RWPE2 (cell line): ENCODE results near the gene BRAF.
A peak's percentile ranks its signal among the peaks of the same experiment; 100 is the strongest.

Source experiments
- ATAC-seq: fragments of 200-7000 bp; cut with Tn5 transposase; 3 replicates; pipeline ENCODE4 v1.9.1; 2021; ENCODE audit warnings: low read depth
- DNase-seq: peaks from one replicate; pipeline ENCODE4 v3.0.0-alpha.2; 2020; ENCODE audit warnings: low spot score
- H3K27ac ChIP-seq: fragments of 450-650 bp; 2 replicates; pipeline ENCODE4 v1.5.1; 2017; ENCODE audit warnings: mild to moderate bottlenecking; ENCODE audit not compliant: poor library complexity, severe bottlenecking
- H3K27me3 ChIP-seq: fragments of 250-450 bp; sonication (Bioruptor Pico); 2 replicates; pipeline ENCODE4 v1.5.1; 2021; ENCODE audit warnings: mild to moderate bottlenecking, moderate library complexity; ENCODE audit not compliant: insufficient read depth, poor library complexity, severe bottlenecking
- H3K36me3 ChIP-seq: fragments of 250-450 bp; sonication (Bioruptor Pico); 2 replicates; pipeline ENCODE4 v1.5.1; 2020; ENCODE audit warnings: low read depth, mild to moderate bottlenecking, moderate library complexity
- H3K4me1 ChIP-seq: fragments of 250-450 bp; sonication (Bioruptor Pico); 2 replicates; pipeline ENCODE4 v1.5.1; 2021; ENCODE audit warnings: mild to moderate bottlenecking, moderate library complexity; ENCODE audit not compliant: insufficient read depth, poor library complexity, severe bottlenecking
- H3K4me3 ChIP-seq: fragments of 250-450 bp; sonication (Bioruptor Pico); 2 replicates; pipeline ENCODE4 v1.5.1; 2021; ENCODE audit warnings: mild to moderate bottlenecking, moderate library complexity; ENCODE audit not compliant: severe bottlenecking
- H3K9me3 ChIP-seq: fragments of 250-450 bp; sonication (Bioruptor Pico); 2 replicates; pipeline ENCODE4 v1.5.1; 2021; ENCODE audit warnings: mild to moderate bottlenecking, moderate library complexity; ENCODE audit not compliant: severe bottlenecking
- TF ChIP-seq, protein P1 (sequence below): fragments of 450-650 bp; IDR thresholded peaks from one replicate; pipeline ENCODE4 v1.5.1; 2017; ENCODE audit warnings: mild to moderate bottlenecking, moderate library complexity; ENCODE audit not compliant: poor library complexity, severe bottlenecking

Gene BRAF

GRCh38 chr7:140734729-140735128 lies 190.0 kb downstream of the BRAF start:
- TF ChIP-seq, protein P1, sequence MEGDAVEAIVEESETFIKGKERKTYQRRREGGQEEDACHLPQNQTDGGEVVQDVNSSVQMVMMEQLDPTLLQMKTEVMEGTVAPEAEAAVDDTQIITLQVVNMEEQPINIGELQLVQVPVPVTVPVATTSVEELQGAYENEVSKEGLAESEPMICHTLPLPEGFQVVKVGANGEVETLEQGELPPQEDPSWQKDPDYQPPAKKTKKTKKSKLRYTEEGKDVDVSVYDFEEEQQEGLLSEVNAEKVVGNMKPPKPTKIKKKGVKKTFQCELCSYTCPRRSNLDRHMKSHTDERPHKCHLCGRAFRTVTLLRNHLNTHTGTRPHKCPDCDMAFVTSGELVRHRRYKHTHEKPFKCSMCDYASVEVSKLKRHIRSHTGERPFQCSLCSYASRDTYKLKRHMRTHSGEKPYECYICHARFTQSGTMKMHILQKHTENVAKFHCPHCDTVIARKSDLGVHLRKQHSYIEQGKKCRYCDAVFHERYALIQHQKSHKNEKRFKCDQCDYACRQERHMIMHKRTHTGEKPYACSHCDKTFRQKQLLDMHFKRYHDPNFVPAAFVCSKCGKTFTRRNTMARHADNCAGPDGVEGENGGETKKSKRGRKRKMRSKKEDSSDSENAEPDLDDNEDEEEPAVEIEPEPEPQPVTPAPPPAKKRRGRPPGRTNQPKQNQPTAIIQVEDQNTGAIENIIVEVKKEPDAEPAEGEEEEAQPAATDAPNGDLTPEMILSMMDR, result no peak
- no peaks in the 10 kb centered on the region for H3K27me3 ChIP-seq
- H3K4me3 ChIP-seq, result no peak overlapping the region
- H3K4me1 ChIP-seq, result no peaks in the 10 kb centered on the region
- DNase-seq (no peak), ATAC-seq (no peak)
- no peaks in the 10 kb centered on the region for H3K9me3 ChIP-seq
- H3K27ac ChIP-seq, result no peak overlapping the region
- peaks cover 21% of the 10 kb centered on the region; the same call in 1 of the 2 replicates for H3K36me3 ChIP-seq

DNA sequence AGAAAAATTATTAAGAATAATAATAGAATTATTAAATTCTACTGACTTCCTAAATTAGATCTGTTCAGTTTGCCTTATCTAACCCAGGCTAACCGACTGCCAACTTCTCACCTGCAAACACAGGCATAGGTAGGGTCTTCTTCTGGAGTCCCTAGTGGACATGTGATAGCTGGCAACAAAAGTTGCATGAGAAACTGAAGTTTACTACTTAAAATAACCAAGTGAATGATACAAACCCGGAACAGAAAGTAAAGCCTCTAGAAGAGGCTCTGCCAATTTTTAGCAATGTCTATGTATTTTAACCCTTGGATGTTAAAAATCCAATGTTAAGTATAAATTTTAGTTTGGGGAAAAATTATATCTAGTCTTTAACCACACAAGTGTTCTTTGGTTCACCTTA lies 190.6 kb downstream of the BRAF start:
- DNase-seq (no peak), ATAC-seq (no peak)
- Histone ChIP-seq H3K27ac (no peak overlapping the region), H3K36me3 (peaks cover 15% of the 10 kb centered on the region; the same call in 1 of the 2 replicates), H3K4me1 (no peaks in the 10 kb centered on the region), H3K9me3 (no peaks in the 10 kb centered on the region), H3K4me3 (no peak overlapping the region), H3K27me3 (no peaks in the 10 kb centered on the region)
- TF ChIP-seq, protein P1, result no peak

GRCh38 chr7:140732416-140732815 lies 192.3 kb downstream of the BRAF start:
- H3K4me3 ChIP-seq, result no peak overlapping the region
- DNase-seq, result no peak
- H3K4me1 ChIP-seq, result no peaks in the 10 kb centered on the region
- H3K27ac ChIP-seq, result no peak overlapping the region
- peaks cover 12% of the 10 kb centered on the region; the same call in 1 of the 2 replicates for H3K36me3 ChIP-seq
- ATAC-seq, result no peak
- TF ChIP-seq, protein P1, result no peak
- no peaks in the 10 kb centered on the region for H3K9me3 ChIP-seq
- H3K27me3 ChIP-seq, result no peaks in the 10 kb centered on the region

- Histone ChIP-seq H3K9me3 (no peaks in the 10 kb centered on the region), H3K4me1 (no peaks in the 10 kb centered on the region), H3K27me3 (no peaks in the 10 kb centered on the region), H3K27ac (no peak overlapping the region), H3K36me3 (0 out of 2 replicates have a peak, but pooled peaks cover 3% of the 10 kb centered on the region), H3K4me3 (no peak overlapping the region)
- DNase-seq (no peak), ATAC-seq (0 out of 3 replicates have a peak, but pooled peaks have one; percentile 29)
- TF ChIP-seq, protein P1, result peak; percentile 59
Observed at GRCh38 chr7:140726281-140726680, 198.4 kb downstream of the BRAF start.

DNA sequence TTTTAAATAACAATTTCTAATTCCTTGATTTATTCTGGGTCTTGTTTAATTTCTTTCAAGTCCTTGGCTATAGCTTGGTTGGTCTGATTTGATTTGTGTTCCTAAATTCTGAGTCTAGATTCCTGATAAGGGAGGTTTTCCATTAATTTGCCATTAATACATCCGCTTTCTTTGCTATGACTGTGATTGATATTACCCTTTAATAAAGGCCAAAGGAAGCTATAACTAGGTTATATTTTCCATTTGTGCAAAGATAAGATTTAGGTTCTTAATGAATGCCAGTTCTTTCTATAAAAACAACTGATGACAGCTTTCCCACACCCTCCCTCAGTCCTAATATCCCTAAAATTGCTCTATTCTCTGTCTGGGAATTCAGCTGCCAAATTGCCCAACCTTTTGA lies 200.0 kb downstream of the BRAF start:
- Histone ChIP-seq H3K9me3 (no peaks in the 10 kb centered on the region), H3K27ac (no peak overlapping the region), H3K4me3 (no peak overlapping the region), H3K36me3 (0 out of 2 replicates have a peak, but pooled peaks cover 3% of the 10 kb centered on the region), H3K4me1 (no peaks in the 10 kb centered on the region), H3K27me3 (no peaks in the 10 kb centered on the region)
- ATAC-seq (no peak), DNase-seq (no peak)
- TF ChIP-seq, protein P1, result no peak
